ENCODE measurements around the gene CHIC2. TPM values are rescaled to one million over a fixed set of nuclear protein-coding genes. Genes with fewer than 3 reads are reported as not detected.

The CHIC2 gene
- total RNA-seq, 4 donors from 2014 or later, result 31.3 to 42.7 (median 33.0) TPM

GRCh38 chr4:54061873-54062272, 2.5 kb downstream of the CHIC2 start:
- H3K4me1 ChIP-seq, result peaks cover 36% of the 10 kb centered on the region in 2 donors
- H3K4me3 ChIP-seq (replicated peaks in 1 of 3), result no peak overlapping the region
- no peaks in the 10 kb centered on the region for H3K36me3 ChIP-seq
- H3K9me3 ChIP-seq, result no peaks in the 10 kb centered on the region
- no peaks in the 10 kb centered on the region for H3K27me3 ChIP-seq
- no peak overlapping the region for H3K27ac ChIP-seq
- intact Hi-C loops (cut with DNase I), result no loop called here
- DNase-seq, result no peak
- WGBS, 2 donors, result 92 to 98% methylated on average over 1 of the region's 1 CpG
- TF ChIP-seq CTCF (IDR thresholded peaks at IDR 0.05), result no peak
- no peak for TF ChIP-seq POLR2A (IDR thresholded peaks at IDR 0.05)

GRCh38 chr4:54061067-54061466, 3.3 kb downstream of the CHIC2 start:
- Histone ChIP-seq H3K9me3 (no peaks in the 10 kb centered on the region), H3K4me3 (replicated peaks in 1 of 3) (no peak overlapping the region), H3K27me3 (no peaks in the 10 kb centered on the region), H3K4me1 (peaks cover 37 to 40% of the 10 kb centered on the region in 2 donors), H3K27ac (no peak overlapping the region), H3K36me3 (no peaks in the 10 kb centered on the region)
- WGBS, 2 donors, result 75 to 76% methylated on average over 3 of the region's 3 CpGs
- intact Hi-C loops (cut with DNase I), result no loop called here
- TF ChIP-seq CTCF (IDR thresholded peaks at IDR 0.05) (no peak), POLR2A (IDR thresholded peaks at IDR 0.05) (no peak)
- no peak for DNase-seq

GRCh38 chr4:54060116-54060515, 4.3 kb downstream of the CHIC2 start:
- H3K4me3 ChIP-seq (replicated peaks in 1 of 3), result no peak overlapping the region
- TF ChIP-seq CTCF (IDR thresholded peaks at IDR 0.05) (no peak), POLR2A (IDR thresholded peaks at IDR 0.05) (no peak)
- H3K9me3 ChIP-seq, result no peaks in the 10 kb centered on the region
- intact Hi-C loops (cut with DNase I), result no loop called here
- H3K27me3 ChIP-seq, result no peaks in the 10 kb centered on the region
- WGBS, 2 donors, result 78 to 86% methylated on average over 2 of the region's 2 CpGs
- no peak overlapping the region for H3K27ac ChIP-seq
- H3K36me3 ChIP-seq, result no peaks in the 10 kb centered on the region
- H3K4me1 ChIP-seq, result peaks cover 28 to 30% of the 10 kb centered on the region in 2 donors
- no peak for DNase-seq

GRCh38 chr4:54058171-54058570, 6.2 kb downstream of the CHIC2 start:
- 76 to 89% methylated on average over 3 of the region's 3 CpGs for WGBS, 2 donors
- Histone ChIP-seq H3K27ac (no peak overlapping the region), H3K9me3 (no peaks in the 10 kb centered on the region), H3K27me3 (no peaks in the 10 kb centered on the region), H3K4me3 (replicated peaks in 1 of 3) (no peak overlapping the region), H3K36me3 (no peaks in the 10 kb centered on the region), H3K4me1 (peaks cover 27 to 30% of the 10 kb centered on the region in 2 donors)
- no peak for DNase-seq
- intact Hi-C loops (cut with DNase I), result no loop called here
- TF ChIP-seq CTCF (IDR thresholded peaks at IDR 0.05) (no peak), POLR2A (IDR thresholded peaks at IDR 0.05) (no peak)

GRCh38 chr4:54056360-54056759, 8.0 kb downstream of the CHIC2 start:
- Histone ChIP-seq H3K9me3 (no peaks in the 10 kb centered on the region), H3K36me3 (no peaks in the 10 kb centered on the region), H3K4me1 (peaks cover 20 to 21% of the 10 kb centered on the region in 2 donors), H3K27ac (no peak overlapping the region), H3K27me3 (no peaks in the 10 kb centered on the region), H3K4me3 (replicated peaks in 1 of 3) (no peak overlapping the region)
- no peak for TF ChIP-seq CTCF (IDR thresholded peaks at IDR 0.05)
- no peak for TF ChIP-seq POLR2A (IDR thresholded peaks at IDR 0.05)
- no peak for DNase-seq
- intact Hi-C loops (cut with DNase I), result no loop called here
